CD4-positive, alpha-beta T cell treated with Interferon alpha-2 for 1 hour (primary cell): ENCODE data around the gene C1orf167.

ENCODE experiments used
- DNase-seq, 2 donors: peaks; one replicate each; pipeline ENCODE4 v3.0.0-alpha.2; 2020 to 2022

Gene C1orf167

GRCh38 chr1:11787804-11788436 lies 25.9 kb downstream of the C1orf167 start:
- DNase-seq, result no peak

DNA sequence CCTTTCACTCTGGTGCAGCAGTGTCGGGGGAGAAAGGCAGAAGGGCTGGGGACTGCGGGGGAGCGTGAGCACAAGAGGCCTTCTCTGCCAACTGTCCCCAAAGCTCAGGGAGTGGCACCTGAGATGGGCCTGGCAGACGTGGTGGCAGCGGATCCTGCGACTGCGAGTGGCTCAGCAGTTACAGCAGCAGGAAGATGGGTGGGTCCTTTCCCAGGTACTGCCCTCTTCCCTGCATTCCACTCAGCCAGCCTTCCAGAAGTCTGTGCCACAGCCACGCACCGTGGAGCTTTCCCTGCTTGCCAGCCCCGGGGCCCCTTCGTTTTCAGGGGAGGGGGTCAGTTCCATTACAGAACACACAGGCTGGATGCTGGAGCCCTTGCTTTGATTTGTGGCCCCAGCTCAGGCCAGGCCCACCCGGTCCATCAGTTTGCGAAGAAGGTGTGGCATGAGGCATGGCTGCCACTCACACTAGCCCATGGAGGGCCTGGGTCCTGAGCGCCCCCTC lies 26.6 kb downstream of the C1orf167 start:
- no peak for DNase-seq

DNA sequence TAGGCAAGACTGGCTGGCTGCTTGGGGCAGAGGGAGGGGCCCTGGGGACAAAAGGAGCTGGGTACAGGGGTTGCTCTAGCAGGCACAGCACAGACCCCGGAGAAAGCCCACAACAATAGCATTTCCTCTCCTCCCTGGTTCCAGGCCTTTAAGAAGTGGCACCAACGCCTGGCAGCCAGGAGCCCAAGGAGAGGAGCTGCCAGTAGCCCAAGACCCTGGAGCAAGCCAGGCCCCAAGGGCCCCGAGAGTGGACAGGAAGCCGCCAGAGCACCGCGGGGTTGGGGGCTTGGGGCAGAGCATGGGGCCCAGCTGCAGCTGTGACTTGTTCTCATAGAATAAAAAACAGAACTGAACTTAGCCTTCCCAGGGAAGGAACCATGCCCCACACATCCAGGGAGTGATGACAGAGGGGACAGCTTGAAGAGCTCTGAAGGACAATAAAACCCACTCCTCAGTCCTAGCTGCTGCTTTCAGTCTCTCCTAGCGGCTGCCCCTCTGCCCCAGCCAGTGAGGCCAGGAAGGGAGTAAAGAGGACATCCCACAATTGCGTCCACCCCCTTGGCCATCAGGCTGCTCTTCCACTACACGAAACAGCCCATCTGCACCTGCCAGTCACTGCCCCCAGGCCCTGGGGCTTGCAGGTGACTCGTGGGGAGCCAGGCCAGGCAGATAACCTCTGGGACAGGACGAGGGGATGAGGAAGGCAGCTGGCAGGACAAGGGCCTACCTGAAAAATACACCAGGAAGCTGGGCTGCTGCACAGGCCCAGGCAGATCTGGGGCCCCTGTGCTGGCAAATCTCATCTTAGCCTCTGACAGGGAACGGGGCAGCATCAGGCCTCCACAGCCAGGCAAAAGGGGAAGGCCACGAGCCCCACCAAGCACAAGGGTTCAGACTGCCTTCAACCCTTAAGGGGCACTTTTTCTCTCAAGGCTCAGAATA lies 27.4 kb downstream of the C1orf167 start:
- no peak for DNase-seq

GRCh38 chr1:11790101-11790879 lies 28.3 kb downstream of the C1orf167 start:
- DNase-seq, result no peak

DNA sequence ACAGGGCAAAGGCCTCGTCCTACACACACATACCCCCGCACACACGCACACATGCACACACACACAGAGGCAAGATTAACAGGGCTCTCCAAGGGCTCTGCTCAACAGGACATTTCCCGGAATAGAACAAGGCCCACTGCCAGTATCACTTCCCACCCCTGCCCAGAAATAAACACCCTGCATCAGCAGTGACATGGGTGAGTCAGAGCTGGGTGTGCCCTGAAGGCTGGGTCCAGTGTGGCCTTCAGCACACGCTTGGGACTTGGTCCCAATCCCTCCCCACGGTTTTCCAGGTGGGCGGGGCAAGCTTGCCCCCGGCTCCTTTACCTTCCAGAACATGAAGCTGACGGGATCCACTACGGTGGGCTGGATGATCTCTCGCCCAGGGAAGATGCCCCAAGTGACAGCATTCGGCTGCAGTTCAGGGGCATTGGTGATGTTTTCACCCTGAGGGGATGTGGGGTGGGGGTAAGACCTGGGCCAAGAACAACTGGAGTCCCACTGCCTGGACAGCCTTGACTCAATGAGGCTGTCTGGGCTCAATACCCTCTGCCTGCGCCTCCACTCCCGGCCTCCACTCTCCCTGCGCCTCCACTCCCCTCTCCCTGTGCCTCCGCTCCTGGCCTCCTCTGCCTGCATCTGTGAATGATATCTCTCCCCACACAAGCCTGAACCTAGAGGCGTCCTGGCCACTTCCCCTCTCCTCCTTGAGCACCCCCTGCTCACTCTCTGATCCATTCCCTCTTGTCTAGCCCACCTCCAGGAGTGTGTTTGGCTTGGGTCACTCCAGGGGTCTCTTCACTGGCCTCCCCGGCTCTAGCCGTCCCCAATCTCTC lies 29.1 kb downstream of the C1orf167 start:
- peak; percentile 48 to 83 for DNase-seq

- DNase-seq, result no peak
Measured at GRCh38 chr1:11792106-11792505, 30.1 kb downstream of the C1orf167 start.

- DNase-seq, result no peak
Measured at GRCh38 chr1:11793819-11794218, 31.8 kb downstream of the C1orf167 start.

- DNase-seq, result no peak
Measured at GRCh38 chr1:11794446-11795237, 32.6 kb downstream of the C1orf167 start.

DNA sequence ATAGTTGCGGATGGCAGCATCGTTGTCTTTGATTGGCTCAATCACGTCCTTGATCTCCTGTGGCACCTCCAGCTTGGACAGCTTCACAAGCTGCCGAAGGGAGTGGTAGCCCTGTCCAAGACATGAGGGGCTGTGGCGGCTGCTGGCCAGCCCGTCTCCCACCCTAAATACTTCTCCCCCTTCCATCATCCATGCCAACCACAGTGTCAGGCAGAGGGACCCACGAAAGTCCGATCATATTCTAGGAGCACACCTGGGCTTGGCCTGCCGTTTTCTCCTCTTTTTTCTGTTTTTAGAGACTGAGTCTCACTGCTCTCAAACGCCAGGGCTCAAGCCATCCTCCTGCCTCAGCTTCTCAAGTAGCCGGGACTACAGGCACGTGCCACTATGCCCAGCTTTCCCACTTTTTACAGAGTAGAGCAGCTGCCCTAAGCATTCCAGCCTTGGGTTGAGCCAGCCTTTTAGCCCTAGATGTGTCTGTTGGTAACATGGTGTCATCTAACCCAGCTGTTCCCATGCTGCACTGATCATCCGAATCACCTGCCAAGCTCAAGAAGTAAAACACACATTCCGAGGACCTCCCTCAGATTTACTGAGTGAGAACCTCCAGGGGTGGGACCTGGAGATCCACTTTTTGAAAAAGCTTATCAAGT lies 33.4 kb downstream of the C1orf167 start:
- DNase-seq, result no peak

- no peak for DNase-seq
Measured at GRCh38 chr1:11796036-11796828, 34.2 kb downstream of the C1orf167 start.

- no peak for DNase-seq
Measured at GRCh38 chr1:11797525-11798216, 35.7 kb downstream of the C1orf167 start.

GRCh38 chr1:11799099-11799498 lies 37.1 kb downstream of the C1orf167 start:
- no peak for DNase-seq

DNA sequence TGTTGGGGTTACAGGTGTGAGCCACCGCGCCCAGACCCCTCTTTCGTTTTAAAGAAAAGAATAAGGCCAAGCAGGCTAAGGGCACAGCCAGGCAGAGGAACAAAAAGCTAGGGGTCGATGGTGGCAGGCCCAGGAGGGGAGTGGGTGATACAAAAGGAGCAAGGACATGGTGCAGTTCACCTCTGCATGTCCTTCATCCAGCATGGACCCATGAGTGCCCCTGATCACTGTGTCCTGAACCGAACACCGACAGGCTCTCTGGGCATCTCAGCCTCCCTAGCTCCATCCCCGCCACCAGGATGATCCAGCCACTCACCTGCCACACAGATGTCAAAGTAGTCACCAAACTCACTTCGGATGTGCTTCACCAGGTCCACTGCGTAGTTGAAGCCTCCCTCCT lies 37.9 kb downstream of the C1orf167 start:
- no peak for DNase-seq

- no peak for DNase-seq
Measured at GRCh38 chr1:11800391-11800755, 38.4 kb downstream of the C1orf167 start.

DNA sequence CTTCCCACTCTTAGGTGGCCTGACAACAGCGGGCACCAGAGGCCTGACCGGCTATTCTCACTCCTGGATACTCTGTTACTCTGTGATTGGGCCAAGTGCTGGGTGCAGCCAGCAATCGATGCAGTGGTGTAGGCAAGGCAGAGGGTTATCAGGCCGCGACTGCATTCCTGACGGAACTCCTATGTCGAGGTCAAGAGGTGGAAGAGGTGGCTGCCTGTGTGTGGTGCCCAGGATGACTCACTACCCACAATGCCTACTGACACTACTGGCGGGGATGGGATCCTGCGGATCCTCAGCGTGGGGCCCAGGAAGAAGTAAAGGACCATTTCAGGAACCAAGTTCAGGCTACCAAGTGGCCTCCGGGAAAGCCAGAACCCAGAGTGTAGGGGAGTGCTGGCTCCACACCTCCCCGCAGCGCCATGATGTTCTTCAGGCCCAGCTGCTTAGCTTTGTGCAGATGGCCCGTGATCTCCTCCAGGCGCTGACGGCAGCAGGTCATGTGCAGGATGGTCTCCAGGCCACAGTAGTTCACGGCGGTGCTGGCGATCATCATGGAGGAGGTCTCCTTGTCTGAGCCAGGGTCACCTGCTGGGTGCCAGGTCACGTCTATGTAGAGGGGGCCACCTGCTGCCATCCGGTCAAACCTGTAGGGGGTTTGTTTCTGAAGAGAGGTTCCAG lies 38.9 kb downstream of the C1orf167 start:
- DNase-seq, result no peak

DNA sequence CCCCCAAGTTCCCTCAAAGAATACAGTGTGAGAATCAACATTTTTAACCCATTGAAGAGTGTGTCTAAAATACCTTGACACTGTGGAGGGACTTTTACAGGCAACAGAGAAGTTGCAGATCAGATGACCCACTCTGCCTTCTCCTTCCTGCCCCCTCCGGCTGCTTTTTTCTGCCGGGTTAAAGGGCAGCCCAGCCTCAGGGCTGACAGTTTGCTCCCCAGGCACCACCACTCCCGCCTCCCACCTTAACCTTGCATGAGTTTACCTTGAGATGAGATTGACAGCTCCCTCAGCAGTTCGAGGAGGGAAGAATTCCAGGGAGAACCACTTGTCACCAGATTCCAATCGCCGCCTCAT lies 40.6 kb downstream of the C1orf167 start:
- DNase-seq, result peak in 1 of 2 donors; percentile 17

- DNase-seq, result peak; percentile 80 to 83
Measured at GRCh38 chr1:11802973-11803885, 41.2 kb downstream of the C1orf167 start.
